K562 (cell line): ENCODE data around the gene IDI1. TPM values are rescaled to one million over a fixed set of nuclear protein-coding genes. Genes with fewer than 3 reads are reported as not detected.

Experiments used
- BACH1 ChIP-seq: fragments of 200-800 bp; sonication (Bioruptor generic); IDR thresholded peaks from 2 replicates; pipeline ENCODE4 v1.6.1; 2016; ENCODE audit warnings: missing genetic modification characterization, missing compliant biosample characterization
- E2F8 ChIP-seq: fragments of 450-650 bp; IDR thresholded peaks from 2 replicates; pipeline ENCODE4 v1.7.1; 2018; ENCODE audit warnings: mild to moderate bottlenecking, low read depth; ENCODE audit not compliant: partially characterized antibody
- GATAD2A ChIP-seq: fragments of 450-650 bp; IDR thresholded peaks from 2 replicates; pipeline ENCODE4 v1.6.1; 2017
- GTF2E2 ChIP-seq: fragments of 200-800 bp; sonication (Bioruptor generic); IDR thresholded peaks from 2 replicates; pipeline ENCODE4 v1.6.1; 2016; ENCODE audit warnings: missing genetic modification characterization, missing compliant biosample characterization
- HNRNPLL ChIP-seq: fragments of 200-400 bp; formaldehyde crosslinking; IDR thresholded peaks from 2 replicates; pipeline ENCODE4 v1.6.1; 2017; ENCODE audit warnings: low read length, low read depth, mild to moderate bottlenecking; ENCODE audit not compliant: poor library complexity, severe bottlenecking
- HOXB6 ChIP-seq: fragments of 250-450 bp; sonication (Bioruptor Pico); IDR thresholded peaks from 2 replicates; pipeline ENCODE4 v1.5.1; 2022; ENCODE audit warnings: mild to moderate bottlenecking, borderline replicate concordance
- SNIP1 ChIP-seq: fragments of 450-650 bp; IDR thresholded peaks from 2 replicates; pipeline ENCODE4 v1.7.1; 2017; ENCODE audit warnings: low read depth, mild to moderate bottlenecking
- SREBF1 ChIP-seq: fragments of 150-350 bp; IDR thresholded peaks from 2 replicates; pipeline ENCODE4 v1.6.1; 2014; ENCODE audit warnings: antibody characterized with exemption, low read depth, low read length, borderline replicate concordance
- ZNF134 ChIP-seq: fragments of 250-450 bp; sonication (Bioruptor Pico); conservative IDR thresholded peaks from 2 replicates; pipeline ENCODE4 v1.4.0; 2020
- ZNF449 ChIP-seq: fragments of 250-450 bp; sonication (Bioruptor Pico); IDR thresholded peaks from 2 replicates; pipeline ENCODE4 v1.8.0; 2022; ENCODE audit warnings: moderate library complexity, mild to moderate bottlenecking, inconsistent platforms
- polyA plus RNA-seq, 8 experiments: library from polyadenylated mRNA; depleted of rRNA in 4 of 8; stranded (reverse) in 5 of 8; unstranded in 3 of 8; fragments of >200 nt; fragmentation: Nextera tagmentation in 2 of 8; fragmentation: Illumina TruSeq in 1 of 8; extraction: Ambion mirVana in 2 of 8; extraction: Trizol in 1 of 8; gene quantifications; 2 replicates each; pipeline versions ENCODE4 v1.2.1 to v1.2.3, GENCODE V29; 2011 to 2014; ENCODE audit warnings: inconsistent platforms in 1 of 8, missing spikeins in 1 of 8
- total RNA-seq, 7 experiments: library from RNA; depleted of rRNA in 6 of 7; stranded (reverse); fragments of >200 nt in 6 of 7; fragmentation: Illumina TruSeq in 2 of 7; extraction: Trizol in 2 of 7; gene quantifications; 2 replicates each; pipeline versions ENCODE4 v1.2.1 to v1.2.3, GENCODE V29; 2011 to 2021; ENCODE audit warnings: low replicate concordance in 1 of 7
- TF ChIP-seq, protein P1 (sequence below): fragments of 450-650 bp; IDR thresholded peaks from 2 replicates; pipeline ENCODE4 v1.6.1; 2016; ENCODE audit warnings: mild to moderate bottlenecking, moderate library complexity

The IDI1 gene
- total and polyA plus RNA-seq, 9 of the 15 experiments (the other 6 are each of a cell fraction or from before 2014, with no cell fraction given) = 70.0 to 265 (median 119) TPM

DNA sequence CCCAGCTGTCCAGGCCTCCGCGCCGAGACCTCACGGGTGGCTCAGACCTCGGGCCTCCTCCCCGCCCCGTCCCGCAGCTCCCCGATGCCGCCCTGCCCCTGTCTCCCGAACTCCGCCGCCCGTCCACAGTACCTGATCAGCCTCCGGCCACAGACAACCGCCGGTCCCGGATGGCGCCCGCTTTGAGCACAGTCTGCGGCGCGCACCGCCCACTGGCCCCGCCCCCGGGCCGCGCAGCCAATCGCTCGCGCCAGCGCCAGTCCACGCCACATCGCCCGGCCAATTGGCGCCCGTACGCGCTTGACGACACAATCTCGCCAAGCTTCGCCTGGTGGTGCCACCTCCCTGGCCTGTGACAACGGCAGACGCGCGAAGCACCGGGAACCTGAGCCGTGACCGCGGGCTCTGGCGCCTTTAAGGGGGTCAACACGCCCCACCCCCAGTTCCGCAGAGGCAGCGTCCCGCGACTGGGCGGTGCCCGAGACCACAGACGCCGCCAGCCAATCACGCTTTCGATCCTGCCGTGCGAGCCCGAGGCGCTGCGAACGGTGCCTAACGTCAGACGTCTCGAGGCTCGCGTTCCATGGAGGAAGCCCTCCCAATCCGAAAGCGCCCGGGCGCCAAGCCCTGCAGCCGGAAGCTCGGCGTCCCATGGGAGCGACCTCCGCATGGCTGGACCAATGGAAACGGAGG lies at the start of gene IDI1 (continued):
- TF ChIP-seq, protein P1, sequence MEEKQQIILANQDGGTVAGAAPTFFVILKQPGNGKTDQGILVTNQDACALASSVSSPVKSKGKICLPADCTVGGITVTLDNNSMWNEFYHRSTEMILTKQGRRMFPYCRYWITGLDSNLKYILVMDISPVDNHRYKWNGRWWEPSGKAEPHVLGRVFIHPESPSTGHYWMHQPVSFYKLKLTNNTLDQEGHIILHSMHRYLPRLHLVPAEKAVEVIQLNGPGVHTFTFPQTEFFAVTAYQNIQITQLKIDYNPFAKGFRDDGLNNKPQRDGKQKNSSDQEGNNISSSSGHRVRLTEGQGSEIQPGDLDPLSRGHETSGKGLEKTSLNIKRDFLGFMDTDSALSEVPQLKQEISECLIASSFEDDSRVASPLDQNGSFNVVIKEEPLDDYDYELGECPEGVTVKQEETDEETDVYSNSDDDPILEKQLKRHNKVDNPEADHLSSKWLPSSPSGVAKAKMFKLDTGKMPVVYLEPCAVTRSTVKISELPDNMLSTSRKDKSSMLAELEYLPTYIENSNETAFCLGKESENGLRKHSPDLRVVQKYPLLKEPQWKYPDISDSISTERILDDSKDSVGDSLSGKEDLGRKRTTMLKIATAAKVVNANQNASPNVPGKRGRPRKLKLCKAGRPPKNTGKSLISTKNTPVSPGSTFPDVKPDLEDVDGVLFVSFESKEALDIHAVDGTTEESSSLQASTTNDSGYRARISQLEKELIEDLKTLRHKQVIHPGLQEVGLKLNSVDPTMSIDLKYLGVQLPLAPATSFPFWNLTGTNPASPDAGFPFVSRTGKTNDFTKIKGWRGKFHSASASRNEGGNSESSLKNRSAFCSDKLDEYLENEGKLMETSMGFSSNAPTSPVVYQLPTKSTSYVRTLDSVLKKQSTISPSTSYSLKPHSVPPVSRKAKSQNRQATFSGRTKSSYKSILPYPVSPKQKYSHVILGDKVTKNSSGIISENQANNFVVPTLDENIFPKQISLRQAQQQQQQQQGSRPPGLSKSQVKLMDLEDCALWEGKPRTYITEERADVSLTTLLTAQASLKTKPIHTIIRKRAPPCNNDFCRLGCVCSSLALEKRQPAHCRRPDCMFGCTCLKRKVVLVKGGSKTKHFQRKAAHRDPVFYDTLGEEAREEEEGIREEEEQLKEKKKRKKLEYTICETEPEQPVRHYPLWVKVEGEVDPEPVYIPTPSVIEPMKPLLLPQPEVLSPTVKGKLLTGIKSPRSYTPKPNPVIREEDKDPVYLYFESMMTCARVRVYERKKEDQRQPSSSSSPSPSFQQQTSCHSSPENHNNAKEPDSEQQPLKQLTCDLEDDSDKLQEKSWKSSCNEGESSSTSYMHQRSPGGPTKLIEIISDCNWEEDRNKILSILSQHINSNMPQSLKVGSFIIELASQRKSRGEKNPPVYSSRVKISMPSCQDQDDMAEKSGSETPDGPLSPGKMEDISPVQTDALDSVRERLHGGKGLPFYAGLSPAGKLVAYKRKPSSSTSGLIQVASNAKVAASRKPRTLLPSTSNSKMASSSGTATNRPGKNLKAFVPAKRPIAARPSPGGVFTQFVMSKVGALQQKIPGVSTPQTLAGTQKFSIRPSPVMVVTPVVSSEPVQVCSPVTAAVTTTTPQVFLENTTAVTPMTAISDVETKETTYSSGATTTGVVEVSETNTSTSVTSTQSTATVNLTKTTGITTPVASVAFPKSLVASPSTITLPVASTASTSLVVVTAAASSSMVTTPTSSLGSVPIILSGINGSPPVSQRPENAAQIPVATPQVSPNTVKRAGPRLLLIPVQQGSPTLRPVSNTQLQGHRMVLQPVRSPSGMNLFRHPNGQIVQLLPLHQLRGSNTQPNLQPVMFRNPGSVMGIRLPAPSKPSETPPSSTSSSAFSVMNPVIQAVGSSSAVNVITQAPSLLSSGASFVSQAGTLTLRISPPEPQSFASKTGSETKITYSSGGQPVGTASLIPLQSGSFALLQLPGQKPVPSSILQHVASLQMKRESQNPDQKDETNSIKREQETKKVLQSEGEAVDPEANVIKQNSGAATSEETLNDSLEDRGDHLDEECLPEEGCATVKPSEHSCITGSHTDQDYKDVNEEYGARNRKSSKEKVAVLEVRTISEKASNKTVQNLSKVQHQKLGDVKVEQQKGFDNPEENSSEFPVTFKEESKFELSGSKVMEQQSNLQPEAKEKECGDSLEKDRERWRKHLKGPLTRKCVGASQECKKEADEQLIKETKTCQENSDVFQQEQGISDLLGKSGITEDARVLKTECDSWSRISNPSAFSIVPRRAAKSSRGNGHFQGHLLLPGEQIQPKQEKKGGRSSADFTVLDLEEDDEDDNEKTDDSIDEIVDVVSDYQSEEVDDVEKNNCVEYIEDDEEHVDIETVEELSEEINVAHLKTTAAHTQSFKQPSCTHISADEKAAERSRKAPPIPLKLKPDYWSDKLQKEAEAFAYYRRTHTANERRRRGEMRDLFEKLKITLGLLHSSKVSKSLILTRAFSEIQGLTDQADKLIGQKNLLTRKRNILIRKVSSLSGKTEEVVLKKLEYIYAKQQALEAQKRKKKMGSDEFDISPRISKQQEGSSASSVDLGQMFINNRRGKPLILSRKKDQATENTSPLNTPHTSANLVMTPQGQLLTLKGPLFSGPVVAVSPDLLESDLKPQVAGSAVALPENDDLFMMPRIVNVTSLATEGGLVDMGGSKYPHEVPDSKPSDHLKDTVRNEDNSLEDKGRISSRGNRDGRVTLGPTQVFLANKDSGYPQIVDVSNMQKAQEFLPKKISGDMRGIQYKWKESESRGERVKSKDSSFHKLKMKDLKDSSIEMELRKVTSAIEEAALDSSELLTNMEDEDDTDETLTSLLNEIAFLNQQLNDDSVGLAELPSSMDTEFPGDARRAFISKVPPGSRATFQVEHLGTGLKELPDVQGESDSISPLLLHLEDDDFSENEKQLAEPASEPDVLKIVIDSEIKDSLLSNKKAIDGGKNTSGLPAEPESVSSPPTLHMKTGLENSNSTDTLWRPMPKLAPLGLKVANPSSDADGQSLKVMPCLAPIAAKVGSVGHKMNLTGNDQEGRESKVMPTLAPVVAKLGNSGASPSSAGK = peak; percentile 84
- TF ChIP-seq HOXB6 (CRISPR knock-in tag) (no peak), ZNF449 (CRISPR knock-in tag) (no peak), GTF2E2 (tag) (0 out of 2 replicates have a peak, but pooled peaks have one; percentile 19), BACH1 (tag) (no peak), ZNF134 (peak; percentile 32; the same call in 1 of the 2 replicates), HNRNPLL (peak; percentile 62), E2F8 (peak; percentile 53), SNIP1 (peak; percentile 71; the same call in 1 of the 2 replicates), SREBF1 (peak; percentile 99), GATAD2A (0 out of 2 replicates have a peak, but pooled peaks have one; percentile 43)
